ENCODE results near the gene SPTBN4. TPM values are rescaled to one million over a fixed set of nuclear protein-coding genes. Genes with fewer than 3 reads are reported as not detected.

SPTBN4 gene
- total and polyA plus RNA-seq, 2 of the 4 experiments (the other 2 are of a cell fraction) = 0.72 to 0.91 TPM

GRCh38 chr19:40529093-40529954 lies 62.5 kb downstream of the SPTBN4 start:
- 0% methylated on average over 18 of the region's 54 CpGs; no CpG with 5 or more reads in 1 of the 2 experiments for WGBS, 2 experiments (ENCODE audit: extremely low coverage in 2 of 2, insufficient read length in 1 of 2)
- H3K4me1 ChIP-seq (ENCODE audit: control insufficient read depth, insufficient read depth, low read length) = peaks cover 3% of the 10 kb centered on the region; the same call in 1 of the 2 replicates
- H3K27me3 ChIP-seq (ENCODE audit: control insufficient read depth, insufficient read depth, low read length) = peaks cover 18% of the 10 kb centered on the region
- H3K4ac ChIP-seq (ENCODE audit: low read depth, low read length) = peak overlapping the region; percentile 45; the same call in 1 of the 2 replicates
- H2BK20ac ChIP-seq (ENCODE audit: low read depth, low read length) = no peak overlapping the region
- 0 out of 2 replicates have a peak overlapping the region, but pooled peaks have one; percentile 6 for H2BK120ac ChIP-seq (ENCODE audit: low read depth, low read length)
- H4K20me1 ChIP-seq (ENCODE audit: insufficient read depth, low read length) = no peaks in the 10 kb centered on the region
- H4K8ac ChIP-seq (ENCODE audit: low read depth in 2 of 2, low read length in 2 of 2) = peak overlapping the region in 1 of 2 experiments; percentile 73; a peak in 1 of 4 replicates
- H3K9ac ChIP-seq (ENCODE audit: low read depth, low read length) = no peak overlapping the region
- ChIA-PET POLR2A (ENCODE audit: unreplicated experiment) (no interaction called here), CTCF (no interaction called here)
- H2BK5ac ChIP-seq (ENCODE audit: low read depth, low read length, poor library complexity, severe bottlenecking) = no peak overlapping the region
- no peak overlapping the region for H4K91ac ChIP-seq (ENCODE audit: insufficient read depth, low read depth, low read length)
- no TSS peak for BruUV-seq (replicated peaks)
- no peak overlapping the region for H3K18ac ChIP-seq (ENCODE audit: low read depth, low read length)
- ATAC-seq (ENCODE audit: low read depth) (peak; percentile 91), DNase-seq (peak; percentile 61)
- in situ Hi-C loops (cut with MboI; ENCODE audit: low sequenced_read_pairs) = no loop called here
- H3K4me3 ChIP-seq (ENCODE audit: insufficient read depth, low read depth, low read length) = peak overlapping the region; percentile 37
- peak overlapping the region; percentile 88 for H2AFZ ChIP-seq (replicated peaks; ENCODE audit: low read length, poor library complexity)
- intact Hi-C loops (cut with micrococcal nuclease) = loop anchor here (1.0 to 10.0 kb wide), 3 partner anchors 65 to 105 kb away; partner anchors contain the start of genes BLVRB and SPTBN4
- H3K27ac ChIP-seq (ENCODE audit: insufficient read depth, low read length) = no peak overlapping the region
- no peaks in the 10 kb centered on the region; the same call in 1 of the 2 replicates for H3K9me3 ChIP-seq (ENCODE audit: control insufficient read depth, insufficient read depth, low read length)
- H3K56ac ChIP-seq (ENCODE audit: extremely low read depth, insufficient read depth, low read length) = no peak overlapping the region
- H3K9me1 ChIP-seq (ENCODE audit: insufficient read depth, low read length) = no peaks in the 10 kb centered on the region; the same call in 1 of the 2 replicates
- H3K14ac ChIP-seq (replicated peaks; ENCODE audit: low read depth, low read length) = 0 out of 2 replicates have a peak overlapping the region, but pooled peaks have one; percentile 55
- H2AK9ac ChIP-seq (replicated peaks; ENCODE audit: low read depth, low read length, poor library complexity) = peak overlapping the region; percentile 7
- H2BK15ac ChIP-seq (ENCODE audit: low read depth, low read length) = no peak overlapping the region
- no peaks in the 10 kb centered on the region for H3K79me1 ChIP-seq (ENCODE audit: low read depth in 1 of 2, low read length in 2 of 2)
- peak overlapping the region; percentile 94 for H3K4me2 ChIP-seq (ENCODE audit: low read depth, low read length)
- H3K36me3 ChIP-seq (ENCODE audit: control insufficient read depth, insufficient read depth, low read length) = no peaks in the 10 kb centered on the region
- H4K5ac ChIP-seq (ENCODE audit: low read depth, low read length) = peak overlapping the region; percentile 49
- dilution Hi-C loops (cut with HindIII; ENCODE audit: low sequenced_read_pairs, unreplicated experiment) = no loop called here
- peak overlapping the region; percentile 33; the same call in 1 of the 2 replicates for H3K23ac ChIP-seq (ENCODE audit: low read depth, low read length)
- peak overlapping the region; percentile 70; the same call in 1 of the 2 replicates for H2AK5ac ChIP-seq (ENCODE audit: low read depth, low read length)
- no peak for TF ChIP-seq MXI1 (IDR thresholded peaks at IDR 0.05; ENCODE audit: borderline replicate concordance, low read depth, low read length)
- peak; percentile 55; the same call in 1 of the 2 replicates for TF ChIP-seq MAZ (IDR thresholded peaks at IDR 0.05; ENCODE audit: borderline replicate concordance, low read depth, low read length)
- TF ChIP-seq FOS (IDR thresholded peaks at IDR 0.05; ENCODE audit: low read depth, low read length) = no peak
- no peak for TF ChIP-seq RFX5 (IDR thresholded peaks at IDR 0.05; ENCODE audit: low read depth, low read length)
- TF ChIP-seq MAFK (IDR thresholded peaks at IDR 0.05; ENCODE audit: low read depth, low read length) = no peak
- peak; percentile 95 for TF ChIP-seq CTCF (conservative IDR thresholded peaks at IDR 0.05; ENCODE audit: low read depth, low read length)
- TF ChIP-seq CHD1 (IDR thresholded peaks at IDR 0.05; ENCODE audit: low read depth, low read length) = no peak
- TF ChIP-seq USF2 (IDR thresholded peaks at IDR 0.05; ENCODE audit: low read depth, low read length) = no peak
- no peak for TF ChIP-seq NFE2L2 (IDR thresholded peaks at IDR 0.05; ENCODE audit: low read depth, low read length)
- peak; percentile 82 for TF ChIP-seq SMC3 (IDR thresholded peaks at IDR 0.05; ENCODE audit: low read depth, low read length)
- no peak for TF ChIP-seq CEBPB (IDR thresholded peaks at IDR 0.05; ENCODE audit: low read depth, low read length)
- no peak for TF ChIP-seq BHLHE40 (IDR thresholded peaks at IDR 0.05; ENCODE audit: low read depth, low read length)
- no peak for TF ChIP-seq ELK1 (IDR thresholded peaks at IDR 0.05; ENCODE audit: borderline replicate concordance, low read depth, low read length)
